Keratinocyte (primary cell): Measurements from ENCODE around the gene PAFAH1B2. TPM values are rescaled to one million over a fixed set of nuclear protein-coding genes. Genes with fewer than 3 reads are reported as not detected.

ENCODE experiments used
- DNase-seq: peaks from one replicate; pipeline ENCODE4 v3.0.0-alpha.2; 2011; ENCODE audit warnings: low read depth, missing footprints, low spot score
- FAIRE-seq: peaks from 2 replicates; lab custom pipeline; 2011; peaks lifted over from hg19 to GRCh38; lab: Jason Lieb, UNC
- H2AFZ ChIP-seq: 2 replicates; pipeline ENCODE4 v1.6.0; 2012; ENCODE audit warnings: low read length, control low read depth, inconsistent platforms; ENCODE audit not compliant: control insufficient read depth
- H3K27ac ChIP-seq: 2 replicates; pipeline ENCODE4 v1.5.1; 2011; ENCODE audit warnings: low read length; ENCODE audit not compliant: control insufficient read depth, insufficient read depth
- H3K27me3 ChIP-seq: 3 replicates; pipeline ENCODE4 v1.6.0; 2011; ENCODE audit warnings: low read length; ENCODE audit not compliant: control insufficient read depth, insufficient read depth; ENCODE audit errors: extremely low read depth
- H3K36me3 ChIP-seq, 2 experiments: 2 replicates in 1 of 2; 3 replicates in 1 of 2; pipeline ENCODE4 v1.5.1; 2011; ENCODE audit warnings: low read length in 2 of 2, mild to moderate bottlenecking in 1 of 2; ENCODE audit not compliant: control insufficient read depth in 2 of 2, insufficient read depth in 2 of 2; ENCODE audit errors: extremely low read depth in 1 of 2
- H3K4me1 ChIP-seq: 3 replicates; pipeline ENCODE4 v1.5.1; 2011; ENCODE audit warnings: low read length; ENCODE audit not compliant: control insufficient read depth, insufficient read depth; ENCODE audit errors: extremely low read depth
- H3K4me2 ChIP-seq: 3 replicates; pipeline ENCODE4 v1.6.0; 2011; ENCODE audit warnings: low read depth, low read length; ENCODE audit not compliant: control insufficient read depth, insufficient read depth; ENCODE audit errors: extremely low read depth
- H3K4me3 ChIP-seq, 3 experiments: fragments of 200-600 bp in 1 of 3; sonication (generic) in 1 of 3; 2 replicates in 2 of 3; 3 replicates in 1 of 3; pipeline ENCODE4 v1.5.1; 2011 to 2016; ENCODE audit warnings: low read length in 3 of 3, mild to moderate bottlenecking in 3 of 3, control low read depth in 2 of 3, inconsistent platforms in 1 of 3, low read depth in 1 of 3, mixed read lengths in 1 of 3, mixed run types in 1 of 3, moderate library complexity in 1 of 3; ENCODE audit not compliant: control insufficient read depth in 2 of 3, insufficient read depth in 2 of 3; ENCODE audit errors: extremely low read depth in 1 of 3
- H3K79me2 ChIP-seq: 2 replicates; pipeline ENCODE4 v1.6.0; 2012; ENCODE audit warnings: low read length; ENCODE audit not compliant: control insufficient read depth, insufficient read depth
- H3K9ac ChIP-seq: 3 replicates; pipeline ENCODE4 v1.6.0; 2011; ENCODE audit warnings: low read length; ENCODE audit not compliant: control insufficient read depth, insufficient read depth; ENCODE audit errors: extremely low read depth
- H3K9me1 ChIP-seq: 3 replicates; pipeline ENCODE4 v1.6.0; 2011; ENCODE audit warnings: low read length; ENCODE audit not compliant: control insufficient read depth, insufficient read depth; ENCODE audit errors: extremely low read depth
- H3K9me3 ChIP-seq: 2 replicates; pipeline ENCODE4 v1.5.1; 2012; ENCODE audit warnings: low read depth, low read length; ENCODE audit not compliant: control insufficient read depth
- H4K20me1 ChIP-seq: 3 replicates; pipeline ENCODE4 v1.6.0; 2011; ENCODE audit warnings: low read length; ENCODE audit not compliant: control insufficient read depth, insufficient read depth; ENCODE audit errors: extremely low read depth
- EZH2 ChIP-seq: IDR thresholded peaks from one replicate; pipeline ENCODE4 v1.6.1; 2012; ENCODE audit warnings: inconsistent platforms, mild to moderate bottlenecking, low read length, moderate library complexity
- dilution Hi-C: fragments of 300-500 bp; cut with MboI; formaldehyde crosslinking; loops from one replicate; pipeline ENCODE4 v1.7.0; 2020; ENCODE audit warnings: low sequenced_read_pairs; ENCODE audit not compliant: extremely low pct_ligation_motif_present
- polyA plus RNA-seq, 5 experiments: library from polyadenylated mRNA; depleted of rRNA in 3 of 5; stranded (reverse) in 3 of 5; stranded (forward) in 1 of 5; unstranded in 1 of 5; fragments of >200 nt; gene quantifications; 1 replicate in 1 of 5; 2 replicates in 3 of 5; 3 replicates in 1 of 5; pipeline versions ENCODE4 v1.2.1 to v1.2.3, GENCODE V29; 2011 to 2012; ENCODE audit warnings: missing spikeins in 2 of 5, low read depth in 1 of 5, low replicate concordance in 1 of 5
- TF ChIP-seq, protein P1 (sequence below), 3 experiments: IDR thresholded peaks in 1 of 3; conservative IDR thresholded peaks in 1 of 3; optimal IDR thresholded peaks in 1 of 3; 2 replicates in 2 of 3; 3 replicates in 1 of 3; pipeline versions ENCODE3 to v1.5.1; 2011; ENCODE audit warnings: low read length in 3 of 3, mild to moderate bottlenecking in 3 of 3, moderate library complexity in 2 of 3, control low read depth in 1 of 3, inconsistent platforms in 1 of 3; ENCODE audit not compliant: insufficient read depth in 2 of 3; ENCODE audit errors: extremely low read depth in 1 of 3

Gene PAFAH1B2
- polyA plus RNA-seq, 1 donor (not counting 4 experiments of a cell fraction or from before 2014, with no cell fraction given), result 76.4 TPM

GRCh38 chr11:117200813-117201657 is 56.9 kb downstream of the PAFAH1B2 start:
- H3K36me3 ChIP-seq, result peaks cover 7 to 9% of the 10 kb centered on the region in 2 experiments
- no peak overlapping the region for H3K4me3 ChIP-seq
- no peaks in the 10 kb centered on the region for H4K20me1 ChIP-seq
- no peaks in the 10 kb centered on the region for H3K79me2 ChIP-seq
- no peak overlapping the region for H2AFZ ChIP-seq
- H3K9me3 ChIP-seq, result no peaks in the 10 kb centered on the region
- H3K4me1 ChIP-seq, result peaks cover 8% of the 10 kb centered on the region
- no peaks in the 10 kb centered on the region for H3K27me3 ChIP-seq
- no peak for TF ChIP-seq EZH2
- TF ChIP-seq, protein P1, sequence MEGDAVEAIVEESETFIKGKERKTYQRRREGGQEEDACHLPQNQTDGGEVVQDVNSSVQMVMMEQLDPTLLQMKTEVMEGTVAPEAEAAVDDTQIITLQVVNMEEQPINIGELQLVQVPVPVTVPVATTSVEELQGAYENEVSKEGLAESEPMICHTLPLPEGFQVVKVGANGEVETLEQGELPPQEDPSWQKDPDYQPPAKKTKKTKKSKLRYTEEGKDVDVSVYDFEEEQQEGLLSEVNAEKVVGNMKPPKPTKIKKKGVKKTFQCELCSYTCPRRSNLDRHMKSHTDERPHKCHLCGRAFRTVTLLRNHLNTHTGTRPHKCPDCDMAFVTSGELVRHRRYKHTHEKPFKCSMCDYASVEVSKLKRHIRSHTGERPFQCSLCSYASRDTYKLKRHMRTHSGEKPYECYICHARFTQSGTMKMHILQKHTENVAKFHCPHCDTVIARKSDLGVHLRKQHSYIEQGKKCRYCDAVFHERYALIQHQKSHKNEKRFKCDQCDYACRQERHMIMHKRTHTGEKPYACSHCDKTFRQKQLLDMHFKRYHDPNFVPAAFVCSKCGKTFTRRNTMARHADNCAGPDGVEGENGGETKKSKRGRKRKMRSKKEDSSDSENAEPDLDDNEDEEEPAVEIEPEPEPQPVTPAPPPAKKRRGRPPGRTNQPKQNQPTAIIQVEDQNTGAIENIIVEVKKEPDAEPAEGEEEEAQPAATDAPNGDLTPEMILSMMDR (optimal IDR thresholded peaks at IDR 0.05 in 1 of 3, IDR thresholded peaks at IDR 0.05 in 1 of 3, conservative IDR thresholded peaks at IDR 0.05 in 1 of 3; ENCODE audit: extremely low read depth in 1 of 3, insufficient read depth in 2 of 3, low read length in 3 of 3), result no peak
- DNase-seq (no peak), FAIRE-seq (no peak)
- H3K4me2 ChIP-seq, result no peak overlapping the region
- no peak overlapping the region for H3K9ac ChIP-seq
- H3K27ac ChIP-seq, result no peak overlapping the region
- no peaks in the 10 kb centered on the region for H3K9me1 ChIP-seq
- dilution Hi-C loops, result no loop called here

DNA sequence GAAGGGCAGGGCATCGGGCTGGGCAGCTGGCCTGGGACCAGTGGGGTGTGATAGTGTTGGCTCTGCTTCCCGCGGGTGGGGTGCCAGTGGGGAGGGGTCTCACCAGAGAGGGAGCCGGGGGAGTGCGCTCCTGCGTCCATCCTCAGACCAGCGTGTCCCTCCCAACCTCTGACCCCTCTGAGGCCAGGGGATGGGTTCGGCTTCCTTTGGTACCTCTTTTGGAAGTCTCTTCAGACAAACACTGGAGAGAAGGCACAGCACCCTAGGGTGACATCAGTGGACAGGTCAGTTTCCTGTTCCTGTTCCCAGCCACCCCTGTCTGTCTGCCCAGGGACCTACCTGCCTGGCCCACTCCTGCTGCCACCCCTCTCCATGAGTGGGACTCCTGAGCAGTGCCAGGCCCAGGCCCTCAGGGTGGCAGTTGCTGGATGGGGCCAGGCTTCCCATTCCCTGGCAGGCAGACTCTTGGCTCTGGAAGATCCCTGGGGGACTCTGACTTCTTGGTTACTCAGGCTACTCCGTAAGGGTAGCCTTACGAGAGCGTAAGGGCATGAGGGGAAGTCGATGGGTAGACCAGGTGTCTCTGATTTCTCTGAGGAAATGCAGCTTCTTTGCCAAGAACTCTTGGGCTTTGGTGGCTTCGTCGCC is 57.7 kb downstream of the PAFAH1B2 start:
- Histone ChIP-seq H3K27ac (no peak overlapping the region), H3K9me1 (no peaks in the 10 kb centered on the region), H3K79me2 (no peaks in the 10 kb centered on the region), H3K4me2 (no peak overlapping the region), H3K9me3 (no peaks in the 10 kb centered on the region), H4K20me1 (no peaks in the 10 kb centered on the region), H3K36me3 (peaks cover 7 to 9% of the 10 kb centered on the region in 2 experiments), H3K4me1 (peaks cover 8% of the 10 kb centered on the region), H3K27me3 (no peaks in the 10 kb centered on the region), H2AFZ (no peak overlapping the region), H3K4me3 (no peak overlapping the region), H3K9ac (no peak overlapping the region)
- no peak for DNase-seq
- TF ChIP-seq EZH2, result no peak
- TF ChIP-seq, protein P1 (optimal IDR thresholded peaks at IDR 0.05 in 1 of 3, IDR thresholded peaks at IDR 0.05 in 1 of 3, conservative IDR thresholded peaks at IDR 0.05 in 1 of 3; ENCODE audit: extremely low read depth in 1 of 3, insufficient read depth in 2 of 3, low read length in 3 of 3), result no peak
- dilution Hi-C loops, result no loop called here
- no peak for FAIRE-seq
